Measurements from ENCODE around the gene DNAJB6. TPM values are rescaled to one million over a fixed set of nuclear protein-coding genes. Genes with fewer than 3 reads are reported as not detected.

DNAJB6 gene
- total and polyA plus RNA-seq, 2 donors (not counting 3 experiments of a cell fraction or from before 2014, with no cell fraction given) = 69.6 to 135 TPM

GRCh38 chr7:157323401-157323800 is 13.4 kb upstream of the DNAJB6 start:
- FAIRE-seq (no peak), DNase-seq (ENCODE audit: low read depth, low spot score) (no peak)
- ChIA-PET CTCF (interaction anchor here (1.0 to 1.9 kb wide), 2 partner anchors 15 to 20 kb away, joined by 3 to 5 read pairs; no protein-coding TSS in a partner anchor), POLR2A (no interaction called here)
- no peak overlapping the region for H3K9ac ChIP-seq (replicated peaks; ENCODE audit: extremely low read depth, insufficient read depth, low read length)
- no peaks in the 10 kb centered on the region for H3K9me3 ChIP-seq (replicated peaks; ENCODE audit: control insufficient read depth, insufficient read depth, low read length)
- no peaks in the 10 kb centered on the region for H3K36me3 ChIP-seq (ENCODE audit: control insufficient read depth in 2 of 2, extremely low read depth in 1 of 2, insufficient read depth in 2 of 2, low read length in 2 of 2)
- TF ChIP-seq POLR2AphosphoS5 (IDR thresholded peaks at IDR 0.05; ENCODE audit: insufficient read depth, low read depth, low read length) (no peak), MYC (IDR thresholded peaks at IDR 0.05; ENCODE audit: low read depth, low read length) (no peak), JUN (IDR thresholded peaks at IDR 0.05; ENCODE audit: borderline replicate concordance, insufficient read depth, insufficient read length, low read depth) (no peak), CTCF (IDR thresholded peaks at IDR 0.05; ENCODE audit: extremely low read depth in 1 of 2, insufficient read depth in 1 of 2, low read depth in 1 of 2, low read length in 2 of 2) (no peak), GATA2 (IDR thresholded peaks at IDR 0.05; ENCODE audit: insufficient read depth, insufficient read length, low read depth, low read length) (no peak), FOS (IDR thresholded peaks at IDR 0.05; ENCODE audit: borderline replicate concordance, insufficient read depth, low read length) (no peak), MAX (IDR thresholded peaks at IDR 0.05; ENCODE audit: insufficient read depth, insufficient read length) (no peak), POLR2A (IDR thresholded peaks at IDR 0.05; ENCODE audit: low read depth, low read length) (no peak), EZH2 (IDR thresholded peaks at IDR 0.05; ENCODE audit: borderline replicate concordance, low read depth, low read length, severe bottlenecking) (no peak)
- H3K4me2 ChIP-seq (ENCODE audit: insufficient read depth, low read length) = no peak overlapping the region
- H3K79me2 ChIP-seq (ENCODE audit: control insufficient read depth, insufficient read depth, low read length) = no peaks in the 10 kb centered on the region
- BruUV-seq (replicated peaks) = no TSS peak
- no peaks in the 10 kb centered on the region for H3K9me1 ChIP-seq (replicated peaks; ENCODE audit: control insufficient read depth, extremely low read depth, insufficient read depth, low read length)
- H3K4me3 ChIP-seq (replicated peaks in 1 of 3; ENCODE audit: insufficient read depth in 1 of 3, low read depth in 1 of 3, low read length in 3 of 3) = no peak overlapping the region
- dilution Hi-C loops (cut with MboI; ENCODE audit: extremely low pct_ligation_motif_present, low sequenced_read_pairs) (no loop called here), intact Hi-C loops (cut with micrococcal nuclease) (no loop called here)
- no peak overlapping the region for H2AFZ ChIP-seq (ENCODE audit: low read depth, low read length)
- H4K20me1 ChIP-seq (replicated peaks; ENCODE audit: control insufficient read depth, extremely low read depth, insufficient read depth, low read length) = no peaks in the 10 kb centered on the region
- H3K27me3 ChIP-seq (ENCODE audit: control insufficient read depth in 2 of 2, insufficient read depth in 2 of 2, low read length in 2 of 2) = no peaks in the 10 kb centered on the region
- no peaks in the 10 kb centered on the region for H3K4me1 ChIP-seq (ENCODE audit: control insufficient read depth, extremely low read depth, insufficient read depth, low read length)
- H3K27ac ChIP-seq (ENCODE audit: insufficient read depth, low read depth, low read length) = no peak overlapping the region
